Activated CD4-positive, alpha-beta memory T cell treated with anti-CD3 and anti-CD28 coated beads for 36 hours (primary cell): ENCODE data around the gene NDUFB11. TPM values are rescaled to one million over a fixed set of nuclear protein-coding genes. Genes with fewer than 3 reads are reported as not detected.

Source experiments
- CTCF ChIA-PET: fragments of 350-600 bp; sonication (Branson Sonifier 250); formaldehyde crosslinking; loops from one replicate; lab custom pipeline; 2021; ENCODE audit warnings: antibody characterized with exemption, inconsistent platforms; lab: Charles Lee
- POLR2A ChIA-PET: fragments of 350-600 bp; sonication (Branson Sonifier 250); formaldehyde crosslinking; loops from one replicate; lab custom pipeline; 2021; ENCODE audit warnings: antibody characterized with exemption; lab: Charles Lee
- DNase-seq: peaks from one replicate; pipeline ENCODE4 v3.0.0-alpha.2; 2020
- H3K27ac Mint-ChIP-seq: one replicate; pipeline ENCODE4 v1.8.0; 2021; ENCODE audit warnings: mixed read lengths
- H3K27me3 Mint-ChIP-seq: one replicate; pipeline ENCODE4 v1.8.0; 2021; ENCODE audit warnings: mixed read lengths
- H3K36me3 Mint-ChIP-seq: one replicate; pipeline ENCODE4 v1.8.0; 2021; ENCODE audit warnings: mixed read lengths
- H3K4me1 Mint-ChIP-seq: one replicate; pipeline ENCODE4 v1.8.0; 2021; ENCODE audit warnings: low read depth, mixed read lengths
- H3K4me3 Mint-ChIP-seq: one replicate; pipeline ENCODE4 v1.8.0; 2021; ENCODE audit warnings: mild to moderate bottlenecking, mixed read lengths
- H3K9me3 Mint-ChIP-seq: one replicate; pipeline ENCODE4 v1.8.0; 2021; ENCODE audit warnings: mixed read lengths
- intact Hi-C: fragments of 100-400 bp; cut with micrococcal nuclease; formaldehyde crosslinking; loops from one replicate; pipeline ENCODE4 v1.15.1; 2023
- total RNA-seq, 2 experiments: library from RNA; stranded (reverse); gene quantifications; one replicate each; pipeline ENCODE4 v1.2.3, GENCODE V29; 2021

The NDUFB11 gene
- total RNA-seq, 2 experiments from 2014 or later: 86.4 to 89.1 TPM

DNA sequence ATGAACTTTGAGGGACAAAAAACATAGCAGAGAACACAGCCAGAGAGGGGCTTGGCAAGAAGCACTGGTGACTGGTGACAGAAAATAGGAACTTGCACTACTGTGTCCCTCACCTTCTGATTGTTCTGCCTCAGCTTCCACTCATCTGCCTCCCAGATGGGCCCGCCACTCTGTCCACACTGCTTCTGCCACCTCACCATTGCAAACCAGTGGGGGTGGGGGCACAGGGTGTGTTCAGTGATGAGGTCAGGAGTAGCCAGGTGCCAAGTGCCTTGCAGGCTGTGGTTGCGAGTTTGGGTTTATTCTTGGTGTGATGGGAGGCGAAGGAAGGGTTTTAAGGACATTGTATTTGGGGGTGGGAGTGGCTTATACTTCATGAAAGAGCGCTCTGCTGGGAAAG, 40.0 kb upstream of the NDUFB11 start:
- intact Hi-C loops: no loop called here
- H3K27me3 Mint-ChIP-seq: no peaks in the 10 kb centered on the region
- H3K9me3 Mint-ChIP-seq: no peaks in the 10 kb centered on the region
- no peak overlapping the region for H3K4me3 Mint-ChIP-seq
- ChIA-PET CTCF (no interaction called here), POLR2A (no interaction called here)
- H3K36me3 Mint-ChIP-seq: peaks cover 14% of the 10 kb centered on the region
- H3K4me1 Mint-ChIP-seq: peaks cover 17% of the 10 kb centered on the region
- DNase-seq: no peak
- H3K27ac Mint-ChIP-seq: no peak overlapping the region

GRCh38 chrX:47182106-47182700, 37.7 kb upstream of the NDUFB11 start:
- Mint-ChIP-seq H3K4me3 (no peak overlapping the region), H3K4me1 (no peaks in the 10 kb centered on the region), H3K9me3 (no peaks in the 10 kb centered on the region), H3K36me3 (peaks cover 22% of the 10 kb centered on the region), H3K27ac (no peak overlapping the region), H3K27me3 (no peaks in the 10 kb centered on the region)
- ChIA-PET CTCF (no interaction called here), POLR2A (no interaction called here)
- DNase-seq: no peak
- intact Hi-C loops: no loop called here

GRCh38 chrX:47181301-47181700, 36.8 kb upstream of the NDUFB11 start:
- Mint-ChIP-seq H3K36me3 (peaks cover 27% of the 10 kb centered on the region), H3K4me1 (peaks cover 2% of the 10 kb centered on the region), H3K9me3 (no peaks in the 10 kb centered on the region), H3K4me3 (no peak overlapping the region), H3K27me3 (no peaks in the 10 kb centered on the region), H3K27ac (no peak overlapping the region)
- DNase-seq: no peak
- CTCF ChIA-PET: no interaction called here
- intact Hi-C loops: no loop called here
- POLR2A ChIA-PET: no interaction called here

- no peaks in the 10 kb centered on the region for H3K27me3 Mint-ChIP-seq
- peaks cover 29% of the 10 kb centered on the region for H3K36me3 Mint-ChIP-seq
- intact Hi-C loops: no loop called here
- DNase-seq: no peak
- H3K9me3 Mint-ChIP-seq: no peaks in the 10 kb centered on the region
- POLR2A ChIA-PET: no interaction called here
- no peak overlapping the region for H3K27ac Mint-ChIP-seq
- no peak overlapping the region for H3K4me3 Mint-ChIP-seq
- CTCF ChIA-PET: no interaction called here
- H3K4me1 Mint-ChIP-seq: peaks cover 2% of the 10 kb centered on the region
Observed at GRCh38 chrX:47180346-47180745, 35.8 kb upstream of the NDUFB11 start.

DNA sequence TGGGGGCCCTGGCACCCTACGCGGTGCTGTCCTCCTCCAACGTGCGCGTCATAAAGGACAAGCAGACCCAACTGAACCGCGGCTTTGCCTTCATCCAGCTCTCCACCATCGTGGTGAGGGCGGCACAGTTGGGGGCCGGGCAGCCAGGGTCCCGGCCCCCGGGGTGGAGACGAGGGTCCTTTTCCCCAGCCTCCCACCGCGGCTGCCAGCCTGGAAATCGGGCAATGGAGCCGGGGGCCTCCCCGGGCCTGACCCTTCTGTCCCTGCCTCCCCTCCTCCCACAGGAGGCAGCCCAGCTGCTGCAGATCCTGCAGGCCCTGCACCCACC, 35.4 kb upstream of the NDUFB11 start:
- DNase-seq: no peak
- ChIA-PET POLR2A (no interaction called here), CTCF (no interaction called here)
- Mint-ChIP-seq H3K9me3 (no peaks in the 10 kb centered on the region), H3K27ac (no peak overlapping the region), H3K36me3 (peaks cover 29% of the 10 kb centered on the region), H3K27me3 (no peaks in the 10 kb centered on the region), H3K4me3 (no peak overlapping the region), H3K4me1 (peaks cover 2% of the 10 kb centered on the region)
- intact Hi-C loops: no loop called here

DNA sequence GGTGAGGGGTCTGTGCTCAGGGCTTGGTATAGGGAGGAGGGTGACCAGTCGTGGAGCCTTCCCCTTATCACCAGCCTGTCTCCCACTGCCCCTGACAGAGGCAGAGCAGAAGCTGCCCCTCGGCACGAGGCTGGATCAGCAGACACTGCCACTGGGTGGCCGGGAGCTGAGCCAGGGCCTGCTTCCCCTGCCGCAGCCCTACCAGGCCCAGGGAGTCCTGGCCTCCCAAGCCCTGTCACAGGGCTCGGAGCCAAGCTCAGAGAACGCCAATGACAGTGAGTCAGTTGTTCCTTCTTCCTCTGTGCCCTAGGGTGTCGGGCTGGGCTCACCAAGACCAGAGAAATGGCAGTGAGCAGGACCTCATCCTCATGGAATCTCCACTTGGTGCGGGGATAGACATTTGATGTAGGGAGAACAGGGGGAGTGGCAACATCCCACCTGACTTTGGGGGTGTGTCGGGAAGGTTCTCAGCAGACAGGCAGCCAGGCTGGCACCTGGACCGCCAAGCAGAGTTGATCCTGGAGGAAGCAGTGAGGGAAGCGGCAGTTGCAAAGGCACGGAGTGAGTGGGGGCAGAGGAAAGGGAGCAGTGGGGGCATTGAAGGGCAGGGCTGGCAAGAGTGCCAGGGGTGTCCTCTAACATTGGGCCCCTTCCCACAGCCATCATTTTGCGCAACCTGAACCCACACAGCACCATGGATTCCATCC, 34.9 kb upstream of the NDUFB11 start:
- no peak overlapping the region for H3K4me3 Mint-ChIP-seq

DNA sequence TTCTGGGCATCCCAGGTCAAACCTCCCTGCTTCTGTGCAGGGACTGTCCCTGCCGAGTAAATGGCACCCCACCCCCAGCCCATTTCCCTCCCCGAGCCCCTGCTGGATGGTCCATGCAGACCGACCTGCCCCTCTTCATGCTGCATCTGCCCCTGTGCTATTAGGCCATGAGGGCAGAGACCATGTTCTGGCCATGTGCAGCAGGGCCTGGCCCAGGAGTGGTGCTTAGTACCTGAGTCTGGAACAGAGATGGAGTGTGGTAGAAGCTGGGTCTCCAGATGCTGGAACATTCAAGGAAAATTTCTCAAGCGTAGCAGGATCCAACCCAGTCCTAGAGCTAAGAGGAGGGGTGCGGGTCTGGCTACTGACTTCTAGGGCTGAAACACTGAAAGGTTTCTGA, 33.8 kb upstream of the NDUFB11 start:
- POLR2A ChIA-PET: no interaction called here
- Mint-ChIP-seq H3K4me1 (peaks cover 2% of the 10 kb centered on the region), H3K36me3 (peaks cover 29% of the 10 kb centered on the region), H3K9me3 (no peaks in the 10 kb centered on the region), H3K27me3 (no peaks in the 10 kb centered on the region), H3K27ac (no peak overlapping the region), H3K4me3 (no peak overlapping the region)
- CTCF ChIA-PET: no interaction called here
- no peak for DNase-seq
- intact Hi-C loops: no loop called here

More for the DNA sequence above, 34.9 kb upstream of the NDUFB11 start:
- ChIA-PET CTCF (no interaction called here), POLR2A (no interaction called here)
- peaks cover 2% of the 10 kb centered on the region for H3K4me1 Mint-ChIP-seq
- no peaks in the 10 kb centered on the region for H3K9me3 Mint-ChIP-seq
- no peak overlapping the region for H3K27ac Mint-ChIP-seq
- peaks cover 29% of the 10 kb centered on the region for H3K36me3 Mint-ChIP-seq
- no peak for DNase-seq
- intact Hi-C loops: no loop called here
- no peaks in the 10 kb centered on the region for H3K27me3 Mint-ChIP-seq

DNA sequence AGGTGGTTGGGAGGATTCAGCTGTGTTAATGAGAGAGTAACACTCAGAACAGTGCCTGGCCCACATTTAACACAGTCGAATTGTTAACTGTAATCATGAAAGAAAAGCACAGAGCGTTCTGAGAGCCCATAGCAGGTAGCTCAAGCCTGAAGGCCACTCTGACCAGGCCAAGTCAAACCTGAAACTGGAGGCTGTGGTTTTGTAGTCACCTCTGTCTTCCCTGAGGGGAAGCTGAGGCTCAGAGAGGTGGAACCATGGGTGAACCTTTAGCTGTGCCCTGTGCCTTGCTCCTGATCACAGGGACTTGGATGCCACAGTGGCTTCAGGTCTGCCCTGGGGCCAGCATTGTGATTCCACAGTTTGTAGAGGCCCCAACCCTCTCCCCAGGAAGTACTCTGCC, 32.6 kb upstream of the NDUFB11 start:
- Mint-ChIP-seq H3K4me3 (no peak overlapping the region), H3K4me1 (peaks cover 2% of the 10 kb centered on the region), H3K27me3 (no peaks in the 10 kb centered on the region), H3K9me3 (no peaks in the 10 kb centered on the region), H3K27ac (no peak overlapping the region), H3K36me3 (peaks cover 25% of the 10 kb centered on the region)
- POLR2A ChIA-PET: no interaction called here
- DNase-seq: no peak
- intact Hi-C loops: no loop called here
- CTCF ChIA-PET: no interaction called here

DNA sequence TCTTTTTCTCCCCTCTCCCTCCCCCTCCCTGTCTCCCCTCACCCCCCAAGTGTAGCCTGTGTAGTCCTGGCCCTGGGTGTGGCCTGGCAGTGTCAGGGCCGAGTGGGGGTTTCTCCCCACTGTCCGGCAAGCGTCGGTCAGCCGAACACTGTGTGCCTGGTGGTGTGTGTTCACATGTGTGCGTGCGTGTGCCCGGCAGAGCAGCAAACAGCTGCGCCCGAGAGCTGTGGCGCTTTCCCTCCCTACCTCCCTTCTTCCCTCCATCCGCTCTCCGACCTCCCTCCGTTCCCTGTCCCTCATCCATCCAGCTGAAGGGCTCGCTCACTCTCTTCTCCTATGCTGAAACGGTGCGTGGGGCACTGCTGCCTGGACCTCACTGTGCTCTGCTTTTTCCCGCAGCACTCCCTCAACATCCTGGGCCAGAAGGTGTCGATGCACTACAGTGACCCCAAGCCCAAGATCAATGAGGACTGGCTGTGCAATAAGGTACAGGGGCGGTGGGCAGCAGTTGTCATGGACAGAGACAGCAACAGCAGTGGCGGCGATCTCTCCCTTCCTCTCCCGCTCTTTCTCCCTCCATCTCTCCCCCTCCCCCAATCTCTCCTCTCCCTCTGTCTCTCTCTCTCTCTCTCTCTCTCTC, 31.7 kb upstream of the NDUFB11 start:
- no peaks in the 10 kb centered on the region for H3K9me3 Mint-ChIP-seq
- peaks cover 2% of the 10 kb centered on the region for H3K4me1 Mint-ChIP-seq
- POLR2A ChIA-PET: no interaction called here
- intact Hi-C loops: no loop called here
- peaks cover 21% of the 10 kb centered on the region for H3K36me3 Mint-ChIP-seq
- no peak overlapping the region for H3K4me3 Mint-ChIP-seq
- CTCF ChIA-PET: no interaction called here
- DNase-seq: no peak
- H3K27ac Mint-ChIP-seq: no peak overlapping the region
- no peaks in the 10 kb centered on the region for H3K27me3 Mint-ChIP-seq

DNA sequence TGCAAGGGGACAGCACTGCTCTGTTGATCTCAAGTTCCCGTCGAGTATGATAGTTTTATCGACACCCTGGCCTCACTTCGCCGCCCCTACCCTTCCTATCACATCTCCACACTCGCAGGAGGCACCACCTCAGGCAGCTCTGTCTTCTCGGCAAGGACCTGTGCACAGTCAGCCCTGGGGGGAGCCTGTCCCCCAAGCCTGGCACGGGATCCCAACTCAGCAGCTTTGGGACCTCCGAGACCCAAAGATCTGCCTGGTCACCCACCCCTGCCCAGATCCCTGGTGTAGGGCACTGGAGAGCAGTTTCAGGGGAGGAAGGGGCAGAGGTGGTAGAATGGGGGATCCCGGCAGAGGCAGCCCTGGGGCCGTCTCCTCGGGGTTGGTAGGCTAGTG, 31.1 kb upstream of the NDUFB11 start:
- intact Hi-C loops: no loop called here
- H3K9me3 Mint-ChIP-seq: no peaks in the 10 kb centered on the region
- H3K27me3 Mint-ChIP-seq: no peaks in the 10 kb centered on the region
- H3K4me1 Mint-ChIP-seq: peaks cover 2% of the 10 kb centered on the region
- H3K27ac Mint-ChIP-seq: no peak overlapping the region
- H3K36me3 Mint-ChIP-seq: peaks cover 21% of the 10 kb centered on the region
- H3K4me3 Mint-ChIP-seq: no peak overlapping the region
- no peak for DNase-seq
- POLR2A ChIA-PET: no interaction called here
- CTCF ChIA-PET: no interaction called here

- DNase-seq: no peak
- H3K27me3 Mint-ChIP-seq: no peaks in the 10 kb centered on the region
- peaks cover 21% of the 10 kb centered on the region for H3K36me3 Mint-ChIP-seq
- peaks cover 2% of the 10 kb centered on the region for H3K4me1 Mint-ChIP-seq
- H3K9me3 Mint-ChIP-seq: no peaks in the 10 kb centered on the region
- no peak overlapping the region for H3K27ac Mint-ChIP-seq
- H3K4me3 Mint-ChIP-seq: no peak overlapping the region
- ChIA-PET POLR2A (no interaction called here), CTCF (no interaction called here)
- intact Hi-C loops: no loop called here
Observed at GRCh38 chrX:47174846-47175587, 30.5 kb upstream of the NDUFB11 start.

GRCh38 chrX:47174376-47174775, 29.9 kb upstream of the NDUFB11 start:
- Mint-ChIP-seq H3K4me1 (peaks cover 2% of the 10 kb centered on the region), H3K27me3 (no peaks in the 10 kb centered on the region), H3K27ac (no peak overlapping the region), H3K36me3 (peaks cover 19% of the 10 kb centered on the region), H3K9me3 (no peaks in the 10 kb centered on the region), H3K4me3 (no peak overlapping the region)
- POLR2A ChIA-PET: no interaction called here
- intact Hi-C loops: no loop called here
- CTCF ChIA-PET: no interaction called here
- DNase-seq: no peak
